ENCODE data around the gene RPL22L1.
A peak's percentile ranks its signal among the peaks of the same experiment; 100 is the strongest.
"Not testable (repeated sequence)": the region's sequence is repeated elsewhere in the genome, so short reads cannot be mapped to it uniquely, and the experiment has no call there.

RPL22L1 gene

DNA sequence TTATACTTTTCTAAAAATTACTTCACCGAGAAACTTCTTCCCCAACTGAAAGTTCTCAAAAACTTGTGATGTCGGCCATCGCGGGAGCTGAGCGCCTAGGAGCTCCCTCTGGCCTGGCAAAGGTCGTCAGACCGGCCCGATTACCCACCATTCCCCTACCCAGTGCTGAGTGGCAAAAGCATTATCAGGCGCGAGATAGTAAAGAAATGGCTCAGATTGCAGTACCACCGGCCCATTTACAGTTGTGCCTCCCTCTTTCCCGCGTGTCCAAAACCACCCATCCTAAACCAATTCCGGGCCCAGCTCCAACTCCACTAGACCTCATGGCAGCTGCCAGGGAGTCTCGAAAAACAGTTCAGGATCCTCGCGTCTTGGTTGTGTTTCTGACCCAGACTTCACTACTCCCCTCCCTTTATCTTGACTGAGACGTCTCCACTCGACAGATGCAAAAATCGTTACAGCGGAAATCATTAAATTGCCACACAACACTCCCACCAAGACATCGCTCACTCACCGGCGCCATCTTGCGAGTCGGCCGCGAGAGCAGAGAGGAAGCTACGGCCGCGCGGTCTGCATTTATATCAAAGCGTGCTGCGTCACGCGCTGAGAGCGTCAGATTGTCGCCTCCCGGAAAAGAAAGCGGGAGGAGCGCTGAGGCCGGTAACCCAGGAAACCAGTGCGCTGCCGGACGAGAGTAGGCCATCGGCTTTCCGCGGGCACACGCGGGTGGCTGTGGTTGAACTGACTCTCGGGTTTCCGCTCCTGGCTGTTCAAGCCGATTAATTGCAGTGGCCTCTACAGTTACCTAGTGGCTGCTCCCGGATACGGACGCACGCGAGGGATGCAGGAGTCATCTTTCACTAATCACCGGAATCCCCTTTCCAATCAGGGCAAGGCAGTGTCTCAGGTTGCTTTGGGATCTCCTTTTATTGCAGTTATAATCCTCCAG is at the start of gene RPL22L1:
TSS of gene RPL22L1 (minus strand) at position 551 of the 949 bp plus-strand sequence. CDS start at position 523, 28 bp downstream.
- peak; percentile 89 to 91 for DNase-seq (ENCODE audit: low read depth in 2 of 2)

DNA sequence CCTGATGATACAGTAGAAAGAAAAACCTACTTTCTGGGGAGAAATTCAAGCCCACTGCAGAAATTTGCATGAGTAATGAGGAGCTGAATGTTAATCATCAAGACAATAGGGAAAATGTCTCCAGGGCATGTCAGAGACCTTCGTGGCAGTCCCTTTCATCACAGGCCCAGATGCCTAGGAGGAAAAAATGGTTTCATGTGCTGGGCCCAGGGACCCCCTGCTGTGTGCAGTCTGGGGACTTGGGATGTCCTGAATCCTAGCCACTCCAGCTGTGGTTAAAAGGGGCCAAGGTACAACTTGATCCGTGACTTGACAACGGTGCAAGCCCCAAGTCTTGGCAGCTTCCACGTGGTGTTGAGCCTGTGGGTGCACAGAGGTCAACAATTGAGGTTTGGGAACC is 48.7 kb upstream of the RPL22L1 start:
- DNase-seq (ENCODE audit: low read depth in 2 of 2), result no peak

DNA sequence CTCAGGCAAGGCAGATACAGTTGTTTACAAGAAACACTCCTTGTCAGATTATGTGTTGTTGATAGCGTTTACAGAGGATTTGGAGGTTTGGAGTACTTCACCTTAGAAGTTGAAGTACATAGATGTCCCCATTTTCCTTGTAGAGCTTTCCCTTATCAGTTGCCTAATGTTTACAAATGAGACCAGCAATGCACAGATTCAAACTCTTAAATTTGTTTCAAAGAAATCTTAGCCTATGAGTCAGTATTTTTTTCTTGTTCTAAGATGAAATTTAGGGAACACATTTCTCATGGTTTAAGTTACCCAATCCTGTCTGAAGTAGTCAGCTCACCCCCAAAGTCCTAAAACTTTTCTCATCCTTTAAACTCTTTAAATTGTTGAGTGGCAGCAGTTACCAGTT is 44.7 kb upstream of the RPL22L1 start:
- no peak for DNase-seq (ENCODE audit: low read depth in 2 of 2)

DNA sequence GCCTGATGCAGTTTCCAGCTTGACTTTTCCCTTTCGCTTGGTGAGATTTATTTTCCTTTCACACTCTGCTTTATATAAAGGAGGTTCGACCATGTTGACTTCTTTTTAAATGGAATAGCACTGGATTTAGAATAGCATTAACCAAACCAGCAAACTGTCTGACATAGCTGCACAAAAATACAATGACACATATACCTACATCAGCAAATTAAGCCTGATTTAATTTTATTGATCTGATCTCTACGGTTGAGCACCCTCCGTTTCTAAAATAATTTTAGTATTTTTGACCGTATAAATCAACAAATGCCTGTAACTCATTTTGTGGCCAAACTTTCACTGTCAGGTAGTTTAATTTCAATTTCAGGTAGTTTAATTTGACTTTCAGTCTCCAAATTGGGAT is 44.2 kb upstream of the RPL22L1 start:
- DNase-seq (ENCODE audit: low read depth in 2 of 2), result no peak

DNA sequence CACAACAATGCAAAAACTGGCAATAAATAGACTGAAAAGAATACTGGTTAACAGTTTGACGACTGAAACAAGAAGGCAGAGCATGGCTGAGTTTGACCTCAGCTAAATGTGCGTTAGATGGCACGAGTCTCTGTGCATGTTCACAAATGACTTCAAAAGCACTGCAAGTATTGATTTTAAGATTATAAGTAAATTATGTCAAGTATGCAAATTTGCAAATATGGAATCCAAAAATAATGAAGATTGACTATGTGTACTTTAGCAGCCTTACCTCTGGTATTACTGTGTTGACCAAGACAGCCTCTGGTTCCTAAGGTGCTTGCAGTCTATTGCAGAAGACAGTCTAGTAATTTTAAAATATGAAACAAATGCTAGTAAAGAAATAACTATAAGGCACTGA is 41.1 kb upstream of the RPL22L1 start:
- no peak for DNase-seq (ENCODE audit: low read depth in 2 of 2)

DNA sequence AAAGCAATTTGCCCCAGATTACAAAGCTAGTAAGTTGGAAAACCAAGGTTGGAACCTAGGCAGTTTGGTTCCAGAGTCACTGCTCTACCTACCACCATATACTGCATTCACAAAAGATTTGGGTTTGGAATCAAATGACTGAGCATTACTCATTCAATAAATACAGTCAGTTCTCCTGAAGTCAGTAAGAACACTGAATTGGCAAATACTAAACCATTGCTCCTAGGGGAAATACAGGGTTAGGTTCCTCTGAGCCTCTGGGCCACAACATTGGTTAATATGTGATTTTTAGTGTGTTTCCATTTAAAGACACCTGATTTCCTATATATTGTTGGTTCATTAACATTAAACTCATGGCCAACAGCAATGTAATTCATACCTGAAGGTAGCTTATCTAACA is 40.5 kb upstream of the RPL22L1 start:
- no peak for DNase-seq (ENCODE audit: low read depth in 2 of 2)

DNA sequence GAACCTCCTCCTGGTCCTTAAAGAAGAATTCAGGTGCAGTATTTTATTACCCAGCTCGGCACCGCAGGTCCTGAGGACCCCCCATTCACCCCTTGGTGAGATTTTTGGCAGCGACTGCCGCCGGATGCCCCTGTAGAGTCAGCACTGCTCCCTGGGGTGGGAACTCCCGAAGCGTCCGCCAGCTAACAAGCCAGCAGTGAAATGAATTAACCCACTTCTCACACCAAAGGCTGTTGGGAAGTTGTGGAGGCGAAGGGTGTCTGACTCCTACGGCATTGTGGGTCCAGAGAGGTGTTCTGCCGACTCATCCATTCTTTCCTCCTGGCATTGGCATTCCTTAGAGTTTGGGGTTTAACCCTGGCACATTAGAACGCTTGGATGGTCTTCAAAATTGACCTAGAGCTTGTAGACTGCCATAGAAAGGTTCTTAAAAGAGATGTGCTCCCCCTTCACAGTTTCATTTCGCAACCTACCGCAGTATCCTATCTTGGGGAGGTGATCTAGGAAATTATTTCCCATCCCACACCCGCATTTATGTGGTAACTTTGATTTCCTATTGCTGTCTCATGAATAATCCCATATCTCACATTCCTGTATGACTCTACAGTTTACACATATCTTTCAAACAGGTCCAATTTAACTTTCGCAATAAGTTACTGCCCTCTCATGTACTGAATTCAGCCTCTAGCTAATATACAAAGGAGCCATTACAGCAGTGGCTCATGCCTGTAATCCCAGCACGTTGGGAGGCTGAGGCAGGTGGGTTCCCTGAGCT is 39.3 kb upstream of the RPL22L1 start:
- no peak for DNase-seq (ENCODE audit: low read depth in 2 of 2)

DNA sequence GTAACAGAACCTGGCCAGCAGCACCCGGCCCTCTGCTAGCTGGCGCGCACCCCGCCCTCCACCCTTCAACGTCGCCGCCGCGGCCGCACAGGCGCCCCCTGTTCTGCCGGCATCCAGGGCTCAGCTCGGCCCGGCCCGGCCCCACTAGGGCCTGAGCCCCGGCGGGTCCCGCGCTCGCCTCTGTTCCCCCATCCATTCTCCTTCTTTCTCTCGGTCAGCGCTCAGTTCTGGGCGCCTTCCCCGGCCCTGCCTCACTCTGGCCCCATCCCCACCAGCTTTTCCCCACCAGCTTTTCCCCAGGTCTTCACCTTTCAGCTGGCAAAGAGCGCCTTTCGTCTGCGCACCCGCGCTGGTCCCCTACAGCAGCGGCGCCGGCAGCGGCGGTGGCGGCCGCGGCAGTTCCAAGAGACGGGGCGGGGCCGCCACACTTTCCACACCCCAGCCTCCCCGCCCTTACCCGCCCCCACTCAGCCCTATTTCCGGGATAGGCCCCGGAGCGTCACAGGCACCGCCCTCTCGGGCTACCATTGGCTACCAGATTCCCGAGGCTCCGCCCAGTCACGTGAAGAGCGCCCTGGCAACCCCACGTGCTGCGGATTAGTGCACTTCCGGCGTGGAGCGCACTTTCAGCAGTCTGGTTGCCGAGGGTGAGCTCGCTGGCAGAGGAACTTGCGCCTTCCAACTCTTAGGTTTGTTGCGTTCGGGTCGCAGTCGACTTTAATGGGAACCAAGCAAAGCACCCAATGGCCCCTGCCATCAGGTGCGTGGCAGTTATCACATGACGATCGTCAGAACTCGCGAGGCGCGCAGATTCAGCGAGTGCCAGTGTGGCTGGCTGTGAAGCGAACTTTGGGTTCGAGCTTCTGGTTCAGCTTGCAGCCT is 38.5 kb upstream of the RPL22L1 start, which contains the start of gene EIF5A2:
TSS of gene EIF5A2 (minus strand) at position 403 of the 882 bp plus-strand sequence. CDS start 831 bp downstream, outside the sequence.
- peak; percentile 91 to 95 for DNase-seq (ENCODE audit: low read depth in 2 of 2)

DNA sequence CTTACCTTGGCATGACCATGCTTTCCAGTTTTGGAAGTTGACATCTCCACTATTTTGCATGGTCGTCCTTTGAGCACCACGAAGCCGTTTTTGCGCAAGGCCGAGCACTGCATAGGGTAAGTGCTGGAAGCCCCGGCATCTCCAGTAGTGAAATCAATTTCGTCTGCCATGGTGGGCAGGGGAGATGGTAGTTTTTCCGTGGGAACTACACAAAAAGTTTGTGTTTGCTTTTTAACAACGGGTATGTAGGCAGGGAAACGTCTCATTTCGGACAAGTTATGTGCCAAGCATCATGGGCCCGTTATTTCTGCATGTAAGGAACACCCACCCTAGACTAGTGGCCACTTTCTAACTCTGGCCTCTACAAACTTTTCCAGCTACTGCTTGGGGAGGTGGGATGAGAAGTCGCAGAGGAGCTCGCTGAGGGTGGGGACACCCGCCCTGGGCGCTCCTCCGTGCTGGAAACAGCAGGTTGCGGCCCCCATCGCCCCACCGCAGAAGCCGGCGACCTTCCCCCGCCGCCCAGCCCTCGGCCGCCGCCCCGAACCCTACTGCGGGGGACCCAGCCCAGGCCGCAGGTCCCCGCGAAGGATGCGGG is 37.7 kb upstream of the RPL22L1 start:
- DNase-seq (ENCODE audit: low read depth in 2 of 2), result no peak

DNA sequence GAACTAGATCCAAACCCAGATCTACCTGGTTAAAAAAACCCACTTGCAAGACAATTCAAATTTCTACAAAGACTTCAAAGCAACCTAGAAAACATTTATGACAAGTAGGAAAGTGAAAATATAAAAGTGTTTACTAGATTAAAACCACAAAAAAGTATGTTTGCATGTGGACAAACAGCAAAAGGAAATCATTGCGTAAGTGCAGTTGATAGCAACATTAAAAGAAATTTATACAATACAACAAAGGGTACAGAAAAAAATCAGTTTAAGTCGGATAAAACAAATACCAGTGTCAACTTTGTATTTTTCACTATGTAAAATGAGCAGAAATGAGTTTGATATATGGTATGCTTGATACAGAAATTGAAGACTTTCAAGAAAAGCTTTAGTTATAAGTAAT is 35.9 kb upstream of the RPL22L1 start:
- DNase-seq (ENCODE audit: low read depth in 2 of 2), result no peak

DNA sequence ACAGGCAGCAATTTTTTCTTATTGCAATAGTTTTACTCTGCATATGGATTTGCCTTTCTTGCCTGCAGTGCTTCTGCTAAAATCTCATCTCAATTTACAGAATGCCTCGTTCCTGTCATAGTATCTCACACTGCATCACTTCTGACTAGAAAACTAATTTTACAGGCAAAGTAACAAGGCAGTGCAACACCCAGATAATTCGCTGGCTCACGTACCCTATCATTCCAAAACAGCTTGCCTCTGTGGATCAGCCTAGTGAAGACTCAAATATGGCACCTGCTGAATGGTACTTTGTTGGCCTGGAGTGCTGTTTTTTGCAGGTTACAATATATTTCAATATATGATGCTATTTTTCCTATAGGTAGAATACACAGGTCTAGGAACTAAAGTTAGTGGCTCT is 33.1 kb upstream of the RPL22L1 start:
- no peak for DNase-seq (ENCODE audit: low read depth in 2 of 2)

DNA sequence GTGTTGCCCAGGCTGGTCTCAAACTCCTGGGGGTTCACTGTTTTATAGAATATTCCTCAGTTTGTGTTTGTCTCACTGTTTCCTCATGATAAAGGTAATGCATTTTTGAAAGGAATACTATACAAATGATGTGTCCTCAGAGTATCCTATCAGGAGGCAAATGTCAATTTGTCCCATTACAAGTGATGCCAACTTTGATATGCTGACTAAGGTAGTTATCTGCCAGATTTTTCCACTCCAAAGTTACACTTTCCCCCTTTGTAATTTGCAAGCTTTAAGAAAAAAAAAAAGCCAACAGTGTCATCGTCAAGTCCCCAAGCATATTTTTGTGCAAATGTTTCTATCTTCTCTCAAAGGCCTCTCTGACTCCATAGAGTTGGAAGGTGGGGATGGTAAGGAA is 29.5 kb upstream of the RPL22L1 start:
- DNase-seq (ENCODE audit: low read depth in 2 of 2), result no peak

DNA sequence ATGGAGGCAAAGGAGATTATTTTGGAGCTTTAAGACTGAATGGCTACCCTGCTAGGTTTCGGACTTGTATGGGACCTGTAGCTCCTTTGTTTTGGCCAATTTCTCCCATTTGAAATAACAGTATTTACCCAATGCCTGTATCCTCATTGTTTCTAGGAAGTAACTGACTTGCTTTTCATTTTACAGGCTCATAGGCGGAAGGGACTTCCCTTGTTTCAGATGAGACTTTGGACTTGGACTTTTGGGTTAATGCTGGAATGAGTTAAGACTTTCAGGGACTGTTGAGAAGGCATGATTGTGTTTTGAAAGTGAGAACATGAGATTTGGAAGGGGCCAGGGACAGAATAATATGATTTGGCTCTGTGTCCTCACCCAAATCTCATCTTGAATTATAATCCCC is 28.0 kb upstream of the RPL22L1 start:
- DNase-seq (ENCODE audit: low read depth in 2 of 2), result no peak

DNA sequence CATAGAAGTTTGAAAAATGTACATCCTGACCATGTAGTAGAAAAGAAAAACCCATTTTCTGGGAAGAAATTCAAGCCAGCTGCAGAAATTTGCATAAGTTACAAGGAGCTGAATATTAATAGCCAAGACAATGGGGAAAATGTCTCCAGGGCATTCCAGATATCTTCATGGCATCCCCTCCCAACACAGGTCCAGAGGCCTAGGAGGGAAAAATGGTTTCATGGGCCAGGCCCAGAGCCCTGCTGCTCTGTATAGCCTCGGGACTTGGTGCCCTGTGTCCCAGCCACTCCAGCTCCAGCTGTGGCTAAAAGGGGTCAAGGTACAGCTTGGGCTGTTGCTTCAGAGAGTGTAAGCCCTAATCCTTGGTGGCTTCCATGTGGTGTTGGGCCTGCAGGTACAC is 27.2 kb upstream of the RPL22L1 start:
- not testable (repeated sequence) for DNase-seq (ENCODE audit: low read depth in 2 of 2)

DNA sequence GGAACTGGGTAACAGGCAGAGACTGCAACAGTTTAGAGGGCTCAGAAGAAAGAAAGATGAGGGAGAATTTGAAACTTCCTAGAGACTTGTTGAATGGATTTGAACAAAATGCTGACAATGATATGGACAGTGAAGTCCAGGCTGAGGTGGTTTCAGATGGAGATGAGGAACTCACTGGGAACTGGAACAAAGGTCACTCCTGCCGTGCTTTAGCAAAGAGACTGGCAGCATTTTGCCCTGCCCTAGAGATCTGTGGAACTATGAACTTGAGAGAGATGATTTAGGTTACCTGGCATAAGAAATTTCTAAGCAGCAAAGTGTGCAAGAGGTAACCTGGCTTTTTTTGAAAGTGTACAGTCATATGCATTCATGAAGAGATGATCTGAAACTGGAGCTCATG is 26.8 kb upstream of the RPL22L1 start:
- DNase-seq (ENCODE audit: low read depth in 2 of 2), result no peak

DNA sequence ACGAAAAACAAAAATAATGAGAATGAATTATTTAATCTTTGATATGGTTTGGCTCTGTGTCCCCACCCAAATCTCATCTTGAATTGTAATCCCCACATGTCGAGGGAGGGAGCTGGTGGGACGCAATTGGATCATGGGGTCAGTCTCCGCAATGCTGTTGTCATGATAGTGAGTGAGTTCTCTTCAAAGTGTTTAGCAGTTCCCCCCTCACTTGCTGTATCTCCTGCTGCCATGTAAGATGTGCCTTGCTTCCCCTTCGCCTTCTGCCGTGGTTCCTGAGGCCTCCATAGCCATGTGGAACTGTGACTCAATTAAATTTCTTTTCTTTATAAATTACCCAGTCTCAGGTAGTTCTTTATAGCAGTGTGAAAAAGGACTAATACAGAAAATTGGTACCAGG is 26.3 kb upstream of the RPL22L1 start:
- DNase-seq (ENCODE audit: low read depth in 2 of 2), result not testable (repeated sequence)

DNA sequence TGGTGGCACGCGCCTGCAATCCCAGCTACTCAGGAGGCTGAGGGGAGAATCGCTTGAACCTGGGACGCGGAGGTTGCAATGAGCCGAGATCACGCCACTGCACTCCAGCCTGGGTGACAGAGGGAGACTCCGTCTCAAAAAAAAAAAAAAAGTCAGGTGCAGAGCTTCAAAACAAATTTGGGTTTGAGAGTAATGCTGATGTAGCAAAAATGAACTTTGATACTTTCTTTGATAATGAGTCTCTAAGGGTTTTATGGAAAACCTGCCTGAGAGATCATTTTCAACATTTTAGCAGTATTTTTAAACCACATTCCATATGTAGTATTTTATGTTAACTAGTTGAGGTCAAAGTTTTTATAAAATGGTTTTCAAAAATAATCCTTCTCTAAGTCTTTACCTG is 23.9 kb upstream of the RPL22L1 start:
- DNase-seq (ENCODE audit: low read depth in 2 of 2), result no peak

DNA sequence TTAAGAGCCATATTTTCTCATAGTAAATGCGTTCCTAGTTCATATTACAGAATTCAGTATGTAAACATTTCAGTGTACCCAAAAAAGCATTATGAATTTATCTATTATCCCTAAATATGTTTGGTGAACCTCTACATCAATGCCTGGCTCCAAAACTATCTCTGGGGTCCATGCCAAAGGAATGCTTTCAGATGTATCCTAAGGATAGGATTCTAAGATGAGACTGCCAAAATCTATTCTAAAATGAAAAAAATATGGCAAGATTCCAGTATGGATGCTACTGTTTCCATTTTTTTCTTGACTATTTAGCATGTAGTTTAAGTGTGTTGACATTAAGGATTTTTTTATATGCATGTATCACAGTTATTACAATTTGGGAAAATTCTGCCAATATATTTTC is 19.6 kb upstream of the RPL22L1 start:
- DNase-seq (ENCODE audit: low read depth in 2 of 2), result no peak

DNA sequence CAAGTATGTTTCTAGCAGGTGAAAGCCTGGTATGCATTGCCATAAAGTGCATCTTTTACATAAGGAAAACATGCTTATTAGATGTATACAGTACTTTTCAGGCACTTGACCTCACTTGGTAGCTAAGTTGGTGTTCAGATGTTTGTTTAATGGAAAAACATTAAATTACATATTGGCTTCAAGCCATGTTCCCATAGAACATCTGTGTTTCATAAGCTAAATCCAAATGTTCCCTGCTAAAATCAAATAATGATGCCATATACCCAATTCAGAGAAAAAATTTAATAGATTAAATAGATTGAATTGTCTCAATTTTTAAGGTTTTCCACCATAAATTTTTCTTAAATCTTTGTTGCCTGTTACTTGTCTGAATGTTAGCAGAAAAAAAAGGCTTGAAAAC is 19.1 kb upstream of the RPL22L1 start:
- DNase-seq (ENCODE audit: low read depth in 2 of 2), result no peak

DNA sequence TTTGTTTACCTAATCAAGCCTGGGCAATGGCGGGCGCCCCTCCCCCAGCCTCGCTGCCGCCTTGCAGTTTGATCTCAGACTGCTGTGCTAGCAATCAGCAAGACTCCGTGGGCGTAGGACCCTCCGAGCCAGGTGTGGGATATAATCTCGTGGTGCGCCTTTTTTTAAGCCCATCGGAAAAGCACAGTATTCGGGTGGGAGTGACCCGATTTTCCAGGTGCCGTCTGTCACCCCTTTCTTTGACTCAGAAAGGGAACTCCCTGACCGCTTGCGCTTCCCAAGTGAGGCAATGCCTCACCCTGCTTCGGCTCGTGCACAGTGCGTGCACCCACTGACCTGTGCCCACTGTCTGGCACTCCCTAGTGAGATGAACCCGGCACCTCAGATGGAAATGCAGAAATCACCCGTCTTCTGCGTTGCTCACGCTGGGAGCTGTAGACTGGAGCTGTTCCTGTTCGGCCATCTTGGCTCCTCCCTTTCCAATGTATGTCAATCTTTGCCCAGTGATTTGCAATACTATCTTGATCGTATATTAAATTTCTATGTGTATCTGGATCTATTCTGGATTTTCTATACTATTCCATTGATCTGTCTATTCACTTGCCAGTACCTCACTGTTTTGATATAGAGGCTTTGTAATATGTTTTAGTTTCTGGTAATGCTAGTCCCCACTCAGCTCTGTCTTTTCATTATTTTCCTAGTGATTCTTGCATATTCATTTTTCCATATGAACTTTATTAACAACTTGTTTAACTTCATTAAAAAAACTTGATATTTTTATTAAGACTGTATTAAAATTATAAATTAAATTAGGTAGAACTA is 14.3 kb upstream of the RPL22L1 start:
- DNase-seq (ENCODE audit: low read depth in 2 of 2), result not testable (repeated sequence)

Data from stimulated activated CD4-positive, alpha-beta T cell treated with anti-CD3 and anti-CD28 coated beads, Interleukin-12 subunit alpha, Interleukin-12 subunit beta, amount 100 ng/mL, for 24 hours (primary cell).